Astrocyte of the hippocampus (primary cell): ENCODE data around the gene CLSTN3.

Experiments used
- DNase-seq: peaks from one replicate; pipeline ENCODE4 v3.0.0; 2011; ENCODE audit warnings: low read depth, low spot score

The CLSTN3 gene

DNA sequence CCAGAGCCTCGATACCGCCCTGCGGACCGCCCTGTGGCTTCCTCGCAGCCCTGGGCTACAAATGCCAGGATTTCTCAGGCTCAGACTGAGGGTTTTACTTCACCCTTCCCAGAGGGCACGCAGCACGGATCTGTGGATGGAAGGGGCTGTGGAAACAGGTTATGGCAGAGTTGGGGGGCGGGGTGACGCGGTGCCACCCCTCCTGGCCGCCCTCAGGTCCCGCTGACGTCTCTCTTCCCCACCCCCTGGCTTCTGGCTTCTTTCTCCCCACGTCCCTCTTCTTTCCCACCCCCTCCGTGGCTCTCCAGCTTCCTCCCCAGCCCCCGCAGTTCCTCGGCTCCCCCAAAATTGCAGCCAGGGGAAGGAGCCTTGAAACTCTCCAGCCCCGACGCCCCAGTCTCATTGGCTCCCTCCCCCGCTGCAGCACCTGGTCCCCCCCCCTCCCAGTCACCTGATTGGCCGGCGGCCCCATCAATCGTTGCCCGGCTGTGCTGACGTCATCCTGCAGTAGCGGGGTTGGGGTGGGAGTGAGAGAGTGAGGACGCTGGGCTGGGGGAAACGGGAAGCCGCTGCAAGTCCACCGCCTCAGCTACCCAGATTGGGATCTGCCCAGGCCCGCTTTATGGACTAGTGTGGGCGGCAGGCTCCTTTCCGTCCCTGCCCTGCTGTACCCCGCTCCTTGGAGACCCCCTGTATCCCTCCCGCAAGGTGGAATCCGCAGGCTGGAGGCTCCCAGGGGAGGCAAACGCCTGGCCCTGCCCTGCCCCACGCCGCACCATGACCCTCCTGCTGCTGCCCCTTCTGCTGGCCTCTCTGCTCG lies at the start of gene CLSTN3:
TSS of gene CLSTN3 (plus strand) at position 500 of the 820 bp plus-strand sequence. CDS start at position 778, 278 bp downstream.
- peak; percentile 95 for DNase-seq

DNA sequence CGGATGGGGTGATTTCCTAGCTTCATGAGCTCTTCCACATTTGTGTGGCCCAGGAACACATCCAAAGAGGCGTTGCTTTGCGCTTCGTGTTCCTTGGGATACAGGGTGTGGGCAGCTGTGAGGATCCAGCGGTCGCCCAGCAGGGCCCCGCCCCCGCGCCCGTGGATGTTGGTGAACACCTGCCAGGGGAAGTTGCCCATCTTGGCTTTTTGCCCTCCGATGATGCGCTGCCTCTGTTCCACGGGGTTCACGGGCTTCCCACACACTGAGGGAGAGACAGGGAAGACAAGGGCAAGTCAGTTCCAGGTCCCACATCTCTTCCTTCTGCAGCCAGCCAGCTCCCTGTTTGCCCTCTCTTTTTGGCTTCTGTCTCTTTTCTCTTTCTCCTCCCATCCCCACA lies 49.1 kb upstream of the CLSTN3 start:
- no peak for DNase-seq

DNA sequence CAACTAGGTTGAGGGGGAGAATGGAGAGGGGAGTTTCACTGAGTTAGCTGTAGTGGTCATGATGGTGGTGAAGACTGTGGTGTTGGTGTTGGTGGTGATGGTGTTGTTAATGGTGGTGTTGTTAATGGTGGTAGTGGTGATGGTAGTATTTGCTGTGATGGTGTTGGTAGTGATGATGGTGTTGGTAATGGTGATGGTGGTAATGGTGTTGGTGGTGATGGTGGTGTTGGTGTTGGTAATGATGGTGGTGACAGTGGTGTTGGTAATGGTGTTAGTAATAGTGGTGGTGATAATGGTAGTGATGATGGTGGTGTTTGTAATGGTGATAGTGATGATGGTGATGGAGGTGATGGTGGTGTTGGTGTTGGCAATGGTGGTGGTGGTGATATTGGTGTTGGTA lies 47.0 kb upstream of the CLSTN3 start:
- no peak for DNase-seq

DNA sequence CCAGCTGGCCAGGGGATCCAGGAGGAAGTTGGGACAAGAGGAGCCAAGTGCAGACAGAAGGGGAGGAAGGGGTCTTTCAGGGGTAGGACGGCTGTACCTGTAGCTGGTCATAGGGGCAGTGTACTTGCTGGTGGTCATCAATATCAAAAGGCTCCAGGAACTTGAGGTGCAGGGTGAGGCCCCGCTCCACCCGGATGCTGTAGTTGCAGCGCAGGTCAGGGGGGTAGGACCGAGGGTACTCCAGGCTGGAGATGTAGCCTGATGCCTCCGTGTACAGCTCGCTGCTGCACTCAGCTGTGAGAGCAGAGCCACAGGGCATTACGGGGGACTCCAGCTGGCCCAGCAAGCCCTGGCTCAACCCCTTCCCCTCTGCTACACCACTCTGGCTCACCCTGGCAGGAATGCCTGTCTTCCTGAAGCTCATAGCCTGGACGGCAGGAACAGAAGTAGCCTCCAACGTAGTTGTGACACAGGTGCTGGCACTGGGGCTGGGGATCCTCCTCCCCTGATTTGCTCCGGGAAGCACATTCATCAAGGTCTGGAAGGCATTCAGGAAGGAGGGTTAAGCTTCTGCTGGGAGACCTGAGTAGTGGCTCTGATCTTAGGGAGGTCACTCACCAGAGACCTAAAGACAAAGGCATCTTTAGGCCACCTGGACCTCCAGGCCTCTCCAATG lies 40.8 kb upstream of the CLSTN3 start:
- DNase-seq = no peak

DNA sequence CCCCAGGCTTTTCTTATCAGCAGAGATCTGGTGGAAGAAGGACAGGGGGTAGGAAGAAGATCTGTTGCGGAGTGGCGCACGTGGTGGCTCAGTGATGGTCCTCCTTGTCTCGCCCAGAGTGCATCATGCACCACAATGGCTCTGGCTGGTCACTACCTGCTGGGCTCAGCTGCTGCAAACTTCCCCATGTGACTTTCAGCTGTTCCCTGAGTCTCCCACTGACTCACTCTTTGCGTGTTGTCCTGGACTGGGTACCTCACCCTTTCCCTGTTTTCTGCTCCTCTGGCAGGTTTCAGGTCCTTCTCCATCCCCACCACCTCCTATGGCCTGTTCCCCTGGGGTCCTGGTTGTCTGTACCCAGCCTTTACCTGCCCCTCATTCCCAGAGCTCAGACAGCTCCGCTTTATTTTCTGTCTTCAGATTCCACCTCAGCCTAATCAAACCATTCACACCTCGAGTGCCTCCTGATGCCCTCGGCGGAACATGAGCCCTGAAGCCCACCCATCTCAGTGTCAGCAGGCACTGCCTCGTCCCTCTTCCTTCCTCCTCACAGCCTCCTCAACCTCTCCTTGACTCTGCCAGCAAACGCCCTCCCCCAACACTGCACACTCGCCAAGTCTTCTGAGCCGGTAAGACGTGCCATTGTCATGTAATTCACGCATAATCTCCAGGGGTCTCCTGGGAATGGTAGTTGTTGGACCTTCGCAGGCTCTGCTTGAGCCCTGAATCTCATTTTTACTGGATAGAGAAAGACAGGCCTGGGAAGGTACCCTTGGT lies 39.8 kb upstream of the CLSTN3 start:
- no peak for DNase-seq

DNA sequence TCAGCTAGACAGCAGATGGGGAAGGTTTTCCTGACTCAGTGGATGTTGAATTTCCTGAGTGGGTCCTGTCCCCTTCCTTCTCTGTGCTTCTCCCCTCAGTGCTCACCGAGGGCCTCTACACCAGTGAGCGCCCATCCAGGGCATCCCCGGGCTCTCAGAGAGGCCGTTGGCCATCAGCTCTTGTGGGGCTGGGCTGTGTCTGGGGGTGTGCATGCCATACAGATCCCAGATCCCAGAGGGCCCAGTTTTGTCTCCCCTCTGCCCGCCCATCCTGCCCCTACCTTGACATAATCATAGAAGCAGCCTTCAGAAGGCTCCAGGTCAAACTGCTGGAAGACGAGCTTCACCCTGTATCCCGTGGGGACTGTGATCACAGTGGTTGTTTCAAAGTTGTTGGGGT lies 39.0 kb upstream of the CLSTN3 start:
- no peak for DNase-seq

DNA sequence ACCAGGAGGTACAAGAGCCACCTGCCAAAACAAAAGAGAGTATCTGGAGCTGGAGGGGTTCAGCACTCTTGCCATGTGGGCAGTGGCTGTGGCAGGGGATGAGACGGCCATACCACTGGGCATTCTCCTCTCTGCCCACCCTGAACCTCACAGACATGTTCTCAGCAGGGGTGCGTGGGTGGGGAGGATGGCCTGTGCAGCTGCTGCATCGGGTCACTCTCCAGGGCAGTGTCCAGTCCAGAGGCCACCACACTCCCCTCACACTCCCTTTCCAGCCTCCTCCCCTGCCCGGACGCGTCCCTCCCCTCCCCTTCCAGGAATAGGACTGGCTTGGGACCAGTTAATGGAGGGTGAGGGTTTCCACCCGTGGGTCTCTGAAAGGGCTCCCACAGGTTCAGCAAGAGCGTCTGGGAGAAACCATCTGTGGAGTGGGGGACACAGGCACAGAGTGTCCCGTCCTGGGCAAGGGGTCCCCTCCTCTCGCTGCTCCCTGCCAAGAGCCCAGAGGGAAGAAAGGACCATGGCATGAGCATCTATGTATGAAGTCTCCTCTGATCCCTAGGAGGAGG lies 38.4 kb upstream of the CLSTN3 start:
- DNase-seq = no peak

DNA sequence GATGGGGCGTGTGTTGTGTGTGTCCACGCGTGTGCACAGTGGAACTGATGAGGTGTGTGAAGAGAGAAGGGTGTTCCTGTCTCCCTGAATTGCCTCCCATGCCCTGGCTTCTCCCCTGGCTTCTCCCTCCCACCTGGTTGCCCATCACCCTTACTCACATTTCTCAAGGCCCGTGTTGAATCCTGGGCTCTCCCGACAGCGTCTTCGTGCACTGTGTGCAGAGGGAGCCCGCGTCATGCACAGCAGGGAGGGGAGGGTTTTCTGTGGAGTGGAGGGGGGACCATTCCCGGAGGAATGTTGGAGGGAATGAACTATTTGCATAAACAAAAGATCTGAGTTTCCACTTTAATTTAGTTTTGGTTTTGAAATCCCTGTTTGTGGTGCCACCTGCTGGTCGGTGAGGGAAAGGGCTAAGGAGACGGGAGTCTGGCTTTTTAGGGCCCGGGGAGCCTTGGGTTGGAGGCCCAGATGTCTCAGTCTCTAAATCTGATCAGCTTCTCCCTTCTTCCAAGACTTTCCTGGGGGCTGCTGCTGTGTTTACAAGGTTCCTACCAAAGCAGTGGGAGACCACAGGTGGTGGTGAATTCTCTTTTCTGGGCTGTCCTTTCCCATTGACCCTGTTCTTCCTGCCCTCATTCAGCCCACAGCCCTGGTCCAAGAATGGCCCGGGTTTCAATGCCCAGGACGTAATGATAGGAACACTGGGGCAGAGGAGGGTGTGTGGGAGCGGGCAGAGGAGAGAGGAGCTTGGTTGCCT lies 37.8 kb upstream of the CLSTN3 start, which contains the start of gene C1R:
TSS of gene C1R (minus strand) at position 217 of the 757 bp plus-strand sequence. CDS start at position 160, 57 bp downstream.
- DNase-seq = peak; percentile 88

DNA sequence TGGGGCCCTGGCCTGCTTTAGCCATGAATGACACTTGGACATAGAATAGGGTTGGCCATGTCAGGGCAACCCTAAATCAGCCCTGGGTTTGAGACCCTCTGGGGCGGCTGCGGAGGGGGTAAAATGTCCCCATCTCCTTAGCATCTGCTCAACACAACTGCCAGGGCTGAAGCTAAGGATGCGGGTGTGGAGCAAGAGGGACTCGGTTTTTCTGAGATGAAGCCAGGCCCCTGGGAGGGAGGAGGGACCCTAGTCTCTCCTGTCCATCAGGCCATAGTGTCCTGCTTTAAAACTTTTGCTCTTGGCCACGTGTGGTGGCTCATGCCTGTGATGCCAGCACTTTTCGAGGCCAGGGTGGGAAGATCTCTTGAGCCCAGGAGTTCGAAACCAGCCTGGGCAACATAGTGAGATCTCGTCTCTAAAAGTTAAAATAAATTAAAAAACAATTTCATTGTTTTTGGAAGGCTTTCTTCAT lies 37.1 kb upstream of the CLSTN3 start:
- DNase-seq = no peak

DNA sequence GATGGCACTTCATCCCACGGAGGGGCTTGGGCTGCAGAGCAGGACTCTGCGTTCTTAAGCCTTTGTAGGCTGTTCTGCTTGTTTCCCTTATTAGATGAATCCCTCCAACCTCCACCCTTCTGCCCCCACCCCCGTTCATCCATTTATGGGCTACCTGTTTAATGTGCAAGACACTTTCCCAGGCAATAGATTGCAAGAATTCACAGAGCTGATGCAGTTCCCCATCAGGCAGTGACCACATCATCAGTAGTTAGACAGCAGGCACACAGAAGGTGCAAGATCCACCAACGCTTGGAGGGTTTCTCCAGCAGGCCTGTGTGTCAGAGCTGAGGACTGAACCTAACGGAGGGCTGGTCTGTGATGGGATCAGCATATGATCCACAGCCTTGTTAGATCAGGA lies 36.7 kb upstream of the CLSTN3 start:
- no peak for DNase-seq

DNA sequence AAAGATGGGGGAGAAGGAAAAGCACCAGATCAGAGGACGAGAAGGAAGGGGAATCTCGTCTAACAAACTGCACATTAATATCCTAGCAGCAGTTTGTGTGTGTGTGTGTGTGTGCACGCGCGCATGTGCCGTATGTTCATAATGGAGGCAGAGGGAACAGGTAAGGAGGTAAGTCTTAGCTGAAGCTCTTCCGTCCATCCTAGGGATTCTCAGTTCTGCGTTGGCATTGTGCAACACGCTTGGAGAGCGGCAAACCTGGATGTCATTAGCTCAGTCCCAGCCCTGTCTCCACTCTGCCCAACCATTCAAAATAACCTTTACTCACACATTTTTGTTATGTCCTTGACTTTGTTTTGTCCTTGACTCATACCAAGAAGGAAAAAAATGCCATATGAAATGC lies 36.3 kb upstream of the CLSTN3 start:
- DNase-seq = no peak

DNA sequence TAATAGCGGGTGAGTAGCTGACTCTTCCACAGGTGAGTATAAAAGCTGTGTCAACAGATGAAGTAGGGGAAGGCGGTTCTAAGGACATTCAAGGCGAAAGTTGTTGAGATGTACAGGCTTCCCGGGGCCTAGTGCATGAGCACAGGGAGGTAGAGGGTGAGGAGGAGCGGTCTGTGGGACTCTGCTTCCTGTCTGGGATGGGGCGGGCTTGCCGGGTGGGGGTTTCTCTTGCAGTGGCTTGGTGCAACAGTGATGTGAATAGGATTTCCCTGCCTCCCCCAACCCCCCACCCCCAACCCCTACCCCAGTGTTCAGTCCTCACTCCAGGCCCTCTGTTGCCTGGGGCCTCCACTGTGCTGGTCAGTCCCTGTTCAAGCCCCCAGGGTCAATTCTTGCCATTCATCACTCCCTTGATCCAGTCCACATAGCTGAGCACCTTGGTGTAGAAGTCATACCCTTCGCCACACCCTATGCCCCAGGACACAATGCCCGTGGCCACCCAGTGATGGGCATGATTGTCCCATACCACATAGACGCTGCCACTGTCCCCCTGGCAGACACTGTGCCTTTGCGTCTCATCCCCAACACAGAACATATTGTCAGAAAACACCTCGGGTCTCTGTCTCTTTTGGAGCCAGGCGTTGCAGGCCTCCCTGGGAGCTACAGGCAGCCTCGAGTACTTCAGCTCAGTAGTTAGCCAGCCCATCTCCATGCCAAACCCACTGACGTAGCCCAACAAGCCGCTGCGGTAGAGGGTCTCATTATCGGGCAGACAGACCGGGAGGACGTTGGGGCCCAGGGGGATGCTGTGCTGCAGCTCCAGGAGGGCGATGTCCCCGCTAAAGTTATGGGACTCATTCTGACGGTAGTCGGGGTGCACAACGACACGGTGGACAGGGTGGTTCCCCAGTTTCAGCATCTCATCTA lies 33.9 kb upstream of the CLSTN3 start:
- no peak for DNase-seq

DNA sequence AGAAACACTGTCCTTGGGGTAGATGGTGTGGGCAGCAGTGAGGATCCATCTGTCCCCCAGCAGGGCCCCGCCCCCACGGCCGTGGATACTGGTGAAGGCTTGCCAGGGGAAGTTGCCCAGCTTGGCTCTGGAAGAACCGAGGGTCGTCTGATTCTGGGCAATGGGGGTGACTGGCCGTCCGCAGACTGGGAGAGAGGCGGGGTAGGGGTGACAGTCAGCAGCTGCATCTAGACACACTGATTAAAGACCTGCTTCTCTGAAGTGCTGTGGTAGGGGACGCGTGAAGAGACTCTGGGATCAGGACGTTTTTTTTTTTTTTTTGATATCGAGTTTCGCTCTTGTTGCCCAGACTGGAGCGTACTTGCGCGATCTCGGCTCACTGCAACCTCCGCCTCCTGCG lies 33.2 kb upstream of the CLSTN3 start:
- DNase-seq = no peak

DNA sequence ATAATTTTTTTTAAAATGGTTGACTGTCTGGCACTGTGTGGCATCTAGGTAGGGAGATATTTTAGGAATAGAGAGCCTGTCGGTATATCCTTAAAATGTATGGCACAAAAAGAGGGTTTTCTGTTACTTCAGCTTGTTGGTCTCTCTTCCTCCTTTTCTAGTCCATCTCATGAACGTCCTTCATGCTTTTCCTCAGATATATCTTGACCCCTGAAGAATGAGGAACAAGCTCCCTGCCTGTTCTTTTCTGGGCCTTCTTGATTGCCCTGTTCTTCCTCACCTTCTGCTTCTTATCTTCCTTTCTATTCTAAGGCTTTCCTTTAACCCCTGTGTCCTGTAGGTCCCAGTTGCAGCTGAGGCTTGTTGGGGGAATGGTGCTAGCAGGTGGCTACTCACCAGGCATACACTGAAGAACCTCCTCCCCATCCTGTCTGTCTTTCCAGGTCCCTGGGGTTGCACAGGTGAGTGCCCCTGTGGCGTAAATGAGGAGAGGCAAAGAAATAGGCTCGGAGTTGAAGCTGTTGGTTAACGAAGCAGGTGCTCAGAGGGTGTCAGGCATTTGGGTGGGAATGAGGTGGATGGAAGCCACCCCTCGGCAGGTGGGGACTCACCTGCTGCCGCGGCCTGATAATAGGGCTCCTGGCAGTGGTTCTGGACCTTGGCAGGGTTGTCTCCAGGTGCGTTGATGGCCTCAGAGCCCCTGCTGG lies 30.7 kb upstream of the CLSTN3 start:
- DNase-seq = no peak

DNA sequence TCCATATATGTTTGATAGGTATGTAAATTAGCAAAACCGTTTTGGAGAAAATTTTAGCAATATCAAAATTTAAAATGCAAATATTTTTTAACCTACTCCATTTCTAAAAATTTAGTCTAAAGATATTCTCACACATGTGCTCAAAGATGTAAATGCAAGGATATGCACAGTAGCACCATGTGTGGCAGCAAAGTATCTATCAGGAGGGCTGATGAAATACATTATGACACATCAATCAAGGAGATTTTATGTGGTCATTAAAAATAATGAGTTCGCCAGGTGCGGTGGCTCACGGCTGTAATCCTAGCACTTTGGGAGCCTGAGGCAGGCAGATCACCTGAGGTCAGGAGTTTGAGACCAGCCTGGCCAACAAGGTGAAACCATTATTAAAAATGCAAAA lies 29.9 kb upstream of the CLSTN3 start:
- no peak for DNase-seq

DNA sequence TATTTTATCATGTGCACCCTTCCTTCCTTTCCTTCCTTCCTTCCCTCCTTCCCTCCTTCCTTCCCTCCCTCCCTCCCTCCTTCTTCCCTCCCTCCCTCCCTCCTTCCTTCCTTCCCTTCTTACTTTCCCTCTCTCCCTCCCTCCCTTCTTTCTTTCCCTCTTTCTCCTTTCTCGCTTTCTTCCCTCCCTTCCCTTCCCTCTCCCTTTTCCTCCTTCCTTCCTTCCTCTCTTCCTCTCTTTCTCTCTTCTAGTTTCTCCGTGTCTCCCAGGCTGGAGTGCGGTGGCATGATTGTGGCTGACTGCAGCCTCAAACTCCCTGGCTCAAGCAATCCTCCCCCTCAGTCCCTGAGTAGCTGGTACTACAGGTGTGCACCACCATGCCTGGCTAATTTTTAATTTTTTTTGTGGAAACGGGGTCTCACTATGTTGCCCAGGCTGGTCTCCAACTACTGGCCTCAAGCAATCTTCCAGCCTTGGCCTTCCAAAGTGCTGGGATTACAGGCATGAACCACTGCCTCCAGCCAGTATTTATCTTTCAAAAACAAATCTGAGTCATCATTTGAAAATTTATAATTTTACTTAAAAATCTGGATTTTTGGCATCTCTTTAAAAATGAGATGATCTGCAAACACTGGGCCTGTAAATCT lies 29.0 kb upstream of the CLSTN3 start:
- DNase-seq = no peak

DNA sequence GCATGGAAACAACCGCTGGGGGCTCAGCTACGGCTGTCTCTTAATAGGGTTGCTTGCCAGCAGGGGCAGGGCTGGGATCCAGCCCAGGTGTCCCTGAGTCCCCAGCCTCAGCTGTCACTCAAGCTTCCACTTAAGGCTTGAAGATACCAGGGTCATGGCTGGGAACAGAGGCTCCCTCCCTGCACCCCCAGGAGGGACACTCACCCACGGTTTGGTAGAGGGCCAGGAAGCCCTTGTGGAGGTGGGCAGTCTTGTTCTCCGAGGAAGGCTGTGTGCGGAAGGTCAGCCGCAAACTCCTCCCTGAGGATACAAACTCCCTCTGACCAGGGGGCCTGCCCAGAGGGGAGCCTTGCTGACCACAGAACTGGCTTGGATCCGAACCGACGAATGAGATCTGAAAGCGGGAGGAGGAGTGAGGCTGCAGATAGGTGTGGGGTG lies 28.5 kb upstream of the CLSTN3 start:
- no peak for DNase-seq

DNA sequence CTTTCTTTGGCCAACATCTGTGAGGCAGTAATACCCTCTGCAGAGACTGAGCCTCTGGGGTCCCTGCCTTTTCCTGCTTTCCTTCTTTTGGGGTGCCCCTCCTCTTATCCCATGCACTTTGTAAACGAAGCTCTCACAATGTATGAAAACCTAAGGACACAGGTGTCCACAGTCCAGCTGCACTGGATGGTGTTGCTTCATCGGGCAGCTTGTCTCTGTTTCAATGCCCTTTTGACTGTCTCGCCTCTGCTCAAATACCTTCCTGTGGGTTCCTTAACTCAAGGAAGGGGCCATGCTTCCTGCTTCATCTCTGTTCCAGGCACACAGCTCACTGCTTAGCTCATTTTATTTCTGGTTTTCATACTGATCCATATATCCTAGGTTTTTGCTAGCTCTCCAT lies 27.6 kb upstream of the CLSTN3 start:
- no peak for DNase-seq
